Measurements from ENCODE around the gene FHIT. TPM values are rescaled to one million over a fixed set of nuclear protein-coding genes. Genes with fewer than 3 reads are reported as not detected.

Gene FHIT
- total RNA-seq, 1 experiment from 2014 or later = 9.8 TPM

GRCh38 chr3:60760145-60760544 is 491.1 kb downstream of the FHIT start:
- Histone ChIP-seq H4K20me1 (ENCODE audit: insufficient read depth) (no peaks in the 10 kb centered on the region), H3F3A (ENCODE audit: insufficient read depth, low read depth) (no peaks in the 10 kb centered on the region), H3K4me1 (replicated peaks; ENCODE audit: insufficient read depth) (no peaks in the 10 kb centered on the region), H3K4me2 (no peak overlapping the region), H3K4me3 (no peak overlapping the region), H3K9me3 (ENCODE audit: insufficient read depth, low read depth) (no peaks in the 10 kb centered on the region), H3K27ac (no peak overlapping the region), H3K27me3 (ENCODE audit: insufficient read depth, low read depth) (no peaks in the 10 kb centered on the region), H3K79me2 (ENCODE audit: low read depth) (no peaks in the 10 kb centered on the region), H3K36me3 (ENCODE audit: low read depth) (no peaks in the 10 kb centered on the region), H3K9me2 (ENCODE audit: insufficient read depth) (no peaks in the 10 kb centered on the region), H2AFZ (no peak overlapping the region)
- intact Hi-C loops (cut with micrococcal nuclease; ENCODE audit: unreplicated experiment) = no loop called here
- TF ChIP-seq EZH2 (IDR thresholded peaks at IDR 0.05; ENCODE audit: low read depth) = no peak
- no peak for DNase-seq
- ChIA-PET POLR2A (ENCODE audit: unreplicated experiment) (no interaction called here), CTCF (no interaction called here)
- BruUV-seq (replicated peaks) = no TSS peak

GRCh38 chr3:60759439-60759838 is 491.8 kb downstream of the FHIT start:
- no peaks in the 10 kb centered on the region for H3K4me1 ChIP-seq (replicated peaks; ENCODE audit: insufficient read depth)
- no peaks in the 10 kb centered on the region for H3K9me3 ChIP-seq (ENCODE audit: insufficient read depth, low read depth)
- no peaks in the 10 kb centered on the region for H3K9me2 ChIP-seq (ENCODE audit: insufficient read depth)
- TF ChIP-seq CTCF (conservative IDR thresholded peaks at IDR 0.05) (no peak), EZH2 (IDR thresholded peaks at IDR 0.05; ENCODE audit: low read depth) (no peak)
- H3F3A ChIP-seq (ENCODE audit: insufficient read depth, low read depth) = no peaks in the 10 kb centered on the region
- no peaks in the 10 kb centered on the region for H4K20me1 ChIP-seq (ENCODE audit: insufficient read depth)
- H3K27me3 ChIP-seq (ENCODE audit: insufficient read depth, low read depth) = no peaks in the 10 kb centered on the region
- no peaks in the 10 kb centered on the region for H3K79me2 ChIP-seq (ENCODE audit: low read depth)
- no peak overlapping the region for H3K4me2 ChIP-seq
- CTCF ChIA-PET = no interaction called here
- POLR2A ChIA-PET (ENCODE audit: unreplicated experiment) = no interaction called here
- no peak overlapping the region for H2AFZ ChIP-seq
- no peak overlapping the region for H3K4me3 ChIP-seq
- BruUV-seq (replicated peaks) = no TSS peak
- no peaks in the 10 kb centered on the region for H3K36me3 ChIP-seq (ENCODE audit: low read depth)
- DNase-seq = no peak
- no peak overlapping the region for H3K27ac ChIP-seq
- intact Hi-C loops (cut with micrococcal nuclease; ENCODE audit: unreplicated experiment) = loop anchor here (5.0 kb wide), 1 partner anchor 613 kb away; no protein-coding TSS in a partner anchor

- Histone ChIP-seq H3K36me3 (ENCODE audit: low read depth) (no peaks in the 10 kb centered on the region), H3K4me2 (no peak overlapping the region), H3K9me2 (ENCODE audit: insufficient read depth) (no peaks in the 10 kb centered on the region), H3K79me2 (ENCODE audit: low read depth) (no peaks in the 10 kb centered on the region), H3K4me1 (replicated peaks; ENCODE audit: insufficient read depth) (no peaks in the 10 kb centered on the region), H3K27ac (no peak overlapping the region), H3F3A (ENCODE audit: insufficient read depth, low read depth) (no peaks in the 10 kb centered on the region), H2AFZ (no peak overlapping the region), H3K4me3 (no peak overlapping the region), H3K27me3 (ENCODE audit: insufficient read depth, low read depth) (no peaks in the 10 kb centered on the region), H4K20me1 (ENCODE audit: insufficient read depth) (no peaks in the 10 kb centered on the region), H3K9me3 (ENCODE audit: insufficient read depth, low read depth) (no peaks in the 10 kb centered on the region)
- no peak for DNase-seq
- intact Hi-C loops (cut with micrococcal nuclease; ENCODE audit: unreplicated experiment) = loop anchor here (5.0 kb wide), 1 partner anchor 613 kb away; no protein-coding TSS in a partner anchor
- CTCF ChIA-PET = no interaction called here
- no peak for TF ChIP-seq EZH2 (IDR thresholded peaks at IDR 0.05; ENCODE audit: low read depth)
- no peak for TF ChIP-seq CTCF (conservative IDR thresholded peaks at IDR 0.05)
- POLR2A ChIA-PET (ENCODE audit: unreplicated experiment) = no interaction called here
- no TSS peak for BruUV-seq (replicated peaks)
Measured at GRCh38 chr3:60758831-60759230, 492.4 kb downstream of the FHIT start.

- intact Hi-C loops (cut with micrococcal nuclease; ENCODE audit: unreplicated experiment) = loop anchor here (5.0 kb wide), 1 partner anchor 614 kb away; no protein-coding TSS in a partner anchor
- CTCF ChIA-PET = no interaction called here
- no peaks in the 10 kb centered on the region for H3K9me3 ChIP-seq (ENCODE audit: insufficient read depth, low read depth)
- POLR2A ChIA-PET (ENCODE audit: unreplicated experiment) = no interaction called here
- no peak for TF ChIP-seq CTCF (conservative IDR thresholded peaks at IDR 0.05)
- no peak for TF ChIP-seq EZH2 (IDR thresholded peaks at IDR 0.05; ENCODE audit: low read depth)
- H3K27ac ChIP-seq = no peak overlapping the region
- H3K79me2 ChIP-seq (ENCODE audit: low read depth) = no peaks in the 10 kb centered on the region
- no peaks in the 10 kb centered on the region for H3K27me3 ChIP-seq (ENCODE audit: insufficient read depth, low read depth)
- H3K4me3 ChIP-seq = no peak overlapping the region
- BruUV-seq (replicated peaks) = no TSS peak
- H3K4me1 ChIP-seq (replicated peaks; ENCODE audit: insufficient read depth) = no peaks in the 10 kb centered on the region
- H3K36me3 ChIP-seq (ENCODE audit: low read depth) = no peaks in the 10 kb centered on the region
- H2AFZ ChIP-seq = no peak overlapping the region
- no peak overlapping the region for H3K4me2 ChIP-seq
- H3F3A ChIP-seq (ENCODE audit: insufficient read depth, low read depth) = no peaks in the 10 kb centered on the region
- no peaks in the 10 kb centered on the region for H4K20me1 ChIP-seq (ENCODE audit: insufficient read depth)
- no peaks in the 10 kb centered on the region for H3K9me2 ChIP-seq (ENCODE audit: insufficient read depth)
- DNase-seq = no peak
Measured at GRCh38 chr3:60758171-60758570, 493.1 kb downstream of the FHIT start.

All from PC-9 (cell line).